DOHH2 (cell line): ENCODE data around the gene FRZB.

ENCODE experiments used
- CTCF ChIP-seq: fragments of 200-600 bp; sonication (generic); IDR thresholded peaks from one replicate; pipeline ENCODE4 v1.5.1; 2014; ENCODE audit warnings: antibody characterized with exemption, mild to moderate bottlenecking, low read depth, low read length; ENCODE audit not compliant: poor library complexity, severe bottlenecking
- EZH2phosphoT487 ChIP-seq: fragments of 200-600 bp; sonication (generic); IDR thresholded peaks from 2 replicates; pipeline ENCODE4 v1.6.1; 2017; ENCODE audit warnings: borderline replicate concordance, mild to moderate bottlenecking, antibody characterized with exemption, low read length, moderate library complexity, mixed read lengths

DNA sequence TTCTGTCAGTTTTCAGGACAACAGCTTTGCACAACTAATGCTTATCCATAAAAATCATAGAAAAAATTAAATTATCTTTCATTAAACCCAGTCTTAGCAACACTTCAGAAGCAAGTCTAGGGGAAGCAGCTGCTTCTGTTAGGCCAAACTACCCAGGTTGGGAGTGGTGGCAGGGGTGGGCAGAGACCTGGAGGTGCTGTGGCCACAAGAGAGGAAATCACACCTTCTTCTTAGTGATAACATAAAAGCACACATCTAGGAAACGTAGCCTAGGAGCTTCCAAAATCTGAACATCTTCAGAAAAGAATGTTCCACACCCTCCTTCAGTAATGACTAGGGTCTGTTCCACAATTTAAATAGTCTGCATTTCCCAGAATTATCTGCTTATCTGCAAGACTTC, 32.3 kb upstream of the FRZB start:
- TF ChIP-seq CTCF (no peak), EZH2phosphoT487 (no peak)
